ENCODE measurements around the gene PLSCR5.

GRCh38 chr3:146589899-146590508 is 15.1 kb downstream of the PLSCR5 start:
- peak; percentile 33 to 50 (median 38) for TF ChIP-seq CTCF (IDR thresholded peaks at IDR 0.05)
- no peak for TF ChIP-seq POLR2A (IDR thresholded peaks at IDR 0.05)
- no peak for TF ChIP-seq EP300 (IDR thresholded peaks at IDR 0.05)

All from tibial nerve (tissue), 4 donors.